GM12891 (cell line): ENCODE measurements around the gene WDR27.

Experiments
- POLR2A ChIP-seq: IDR thresholded peaks from 2 replicates; pipeline ENCODE4 v1.6.1; 2011; ENCODE audit warnings: low read depth, low read length, control low read depth
- POLR2AphosphoS5 ChIP-seq: IDR thresholded peaks from 2 replicates; pipeline ENCODE4 v1.6.1; 2011; ENCODE audit warnings: low read depth, low read length, control low read depth
- POU2F2 ChIP-seq: IDR thresholded peaks from 2 replicates; pipeline ENCODE4 v1.6.1; 2011; ENCODE audit warnings: low read depth, mild to moderate bottlenecking, control low read depth, low read length, moderate library complexity
- TAF1 ChIP-seq: IDR thresholded peaks from 2 replicates; pipeline ENCODE4 v1.6.1; 2011; ENCODE audit warnings: low read depth, low read length, control low read depth

- TF ChIP-seq POLR2AphosphoS5 = no peak
- no peak for TF ChIP-seq TAF1
- TF ChIP-seq POU2F2 = no peak
- TF ChIP-seq POLR2A = no peak
Measured at GRCh38 chr6:169660751-169661390, 41.0 kb downstream of the WDR27 start.
